GM03348 (cell line): ENCODE measurements around the gene VAPA.

Experiments used
- DNase-seq: peaks from one replicate; pipeline ENCODE4 v3.0.0; 2012; ENCODE audit warnings: low spot score

Gene VAPA

GRCh38 chr18:9974279-9974915 is 60.6 kb downstream of the VAPA start:
- DNase-seq = no peak

- no peak for DNase-seq
Measured at GRCh38 chr18:9975658-9976057, 61.8 kb downstream of the VAPA start.

- no peak for DNase-seq
Measured at GRCh38 chr18:9982711-9983110, 68.9 kb downstream of the VAPA start.

- DNase-seq = no peak
Measured at GRCh38 chr18:9984080-9984479, 70.3 kb downstream of the VAPA start.

- DNase-seq = no peak
Measured at GRCh38 chr18:9985641-9986040, 71.8 kb downstream of the VAPA start.

GRCh38 chr18:9986156-9986930 is 72.5 kb downstream of the VAPA start:
- DNase-seq = no peak

- DNase-seq = no peak
Measured at GRCh38 chr18:9987345-9987744, 73.5 kb downstream of the VAPA start.

GRCh38 chr18:9987931-9988330 is 74.1 kb downstream of the VAPA start:
- DNase-seq = no peak

GRCh38 chr18:9988665-9989064 is 74.8 kb downstream of the VAPA start:
- DNase-seq = no peak

- DNase-seq = no peak
Measured at GRCh38 chr18:9989481-9989880, 75.7 kb downstream of the VAPA start.

- DNase-seq = no peak
Measured at GRCh38 chr18:9991011-9992000, 77.5 kb downstream of the VAPA start.

GRCh38 chr18:9992300-9992972 is 78.6 kb downstream of the VAPA start:
- DNase-seq = no peak

GRCh38 chr18:9992973-9993520 is 79.2 kb downstream of the VAPA start:
- no peak for DNase-seq

GRCh38 chr18:9993521-9994025 is 79.8 kb downstream of the VAPA start:
- DNase-seq = no peak

GRCh38 chr18:9994026-9994570 is 80.3 kb downstream of the VAPA start:
- no peak for DNase-seq

- no peak for DNase-seq
Measured at GRCh38 chr18:9994701-9995235, 81.0 kb downstream of the VAPA start.

- no peak for DNase-seq
Measured at GRCh38 chr18:9995631-9996030, 81.8 kb downstream of the VAPA start.

GRCh38 chr18:9996094-9996493 is 82.3 kb downstream of the VAPA start:
- DNase-seq = no peak

GRCh38 chr18:9997711-9998110 is 83.9 kb downstream of the VAPA start:
- DNase-seq = no peak

- DNase-seq = no peak
Measured at GRCh38 chr18:9998330-9998729, 84.5 kb downstream of the VAPA start.

GRCh38 chr18:10002280-10002679 is 88.5 kb downstream of the VAPA start:
- no peak for DNase-seq
